Bronchial epithelial cell (primary cell): ENCODE results near the gene EFCAB6. TPM values are rescaled to one million over a fixed set of nuclear protein-coding genes. Genes with fewer than 3 reads are reported as not detected.
A peak's percentile ranks its signal among the peaks of the same experiment; 100 is the strongest.

ENCODE experiments used
- DNase-seq: peaks from one replicate; pipeline ENCODE4 v3.0.0-alpha.2; 2010; ENCODE audit warnings: low read depth
- FAIRE-seq: peaks from 2 replicates; lab custom pipeline; 2011; peaks lifted over from hg19 to GRCh38; lab: Jason Lieb, UNC
- H3K27me3 ChIP-seq: 2 replicates; pipeline ENCODE4 v1.5.1; 2011; ENCODE audit warnings: low read length; ENCODE audit not compliant: control insufficient read depth, insufficient read depth
- H3K36me3 ChIP-seq: 2 replicates; pipeline ENCODE4 v1.5.1; 2011; ENCODE audit warnings: low read length; ENCODE audit not compliant: control insufficient read depth, insufficient read depth
- H3K4me3 ChIP-seq: 2 replicates; pipeline ENCODE4 v1.5.1; 2011; ENCODE audit warnings: mild to moderate bottlenecking, low read depth, low read length, control low read depth
- CTCF ChIP-seq: IDR thresholded peaks from 2 replicates; pipeline ENCODE4 v1.5.1; 2011; ENCODE audit warnings: mild to moderate bottlenecking, moderate library complexity, low read length, control low read depth, inconsistent platforms; ENCODE audit not compliant: insufficient read depth, severe bottlenecking
- total RNA-seq: library from RNA; depleted of rRNA; stranded (reverse); fragments of >200 nt; gene quantifications from 2 replicates; pipeline ENCODE4 v1.2.1, GENCODE V29; 2014

The EFCAB6 gene
- total RNA-seq, 1 donor from 2014 or later: 0.26 TPM

- FAIRE-seq: peak; percentile 55
- no peak for TF ChIP-seq CTCF
- Histone ChIP-seq H3K36me3 (no peaks in the 10 kb centered on the region), H3K27me3 (no peaks in the 10 kb centered on the region), H3K4me3 (no peak overlapping the region)
- DNase-seq: no peak
These were observed 39.3 kb downstream of the EFCAB6 start for GRCh38 chr22:43772831-43773230.

- no peak for TF ChIP-seq CTCF
- Histone ChIP-seq H3K4me3 (no peak overlapping the region), H3K27me3 (peaks cover 6% of the 10 kb centered on the region), H3K36me3 (no peaks in the 10 kb centered on the region)
- FAIRE-seq (no peak), DNase-seq (no peak)
These were observed 56.7 kb downstream of the EFCAB6 start for GRCh38 chr22:43755452-43755851.

- DNase-seq: no peak
- TF ChIP-seq CTCF: no peak
- Histone ChIP-seq H3K4me3 (no peak overlapping the region), H3K27me3 (peaks cover 6% of the 10 kb centered on the region), H3K36me3 (no peaks in the 10 kb centered on the region)
- FAIRE-seq: no peak
These were observed 57.1 kb downstream of the EFCAB6 start for GRCh38 chr22:43755011-43755410.

DNA sequence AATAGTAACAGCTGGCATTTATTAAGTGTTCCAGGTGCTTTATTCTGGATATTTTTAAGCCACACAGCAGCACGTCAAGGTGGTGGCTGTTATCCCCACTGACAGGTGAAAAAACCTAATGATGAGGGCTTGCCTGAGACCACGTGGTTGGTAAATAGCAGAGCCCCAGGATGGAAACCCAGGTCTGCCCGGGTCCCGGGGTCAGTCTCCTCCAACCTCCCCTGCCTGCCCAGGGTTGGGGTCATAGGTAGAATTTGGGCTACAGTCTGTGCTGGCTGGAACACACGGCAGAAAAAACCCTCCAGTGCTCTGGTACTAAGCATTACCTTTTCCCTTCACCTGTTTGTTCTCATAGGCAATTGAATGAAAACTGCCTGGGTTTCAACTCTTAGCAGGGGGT is 57.9 kb downstream of the EFCAB6 start:
- FAIRE-seq (no peak), DNase-seq (no peak)
- Histone ChIP-seq H3K36me3 (no peaks in the 10 kb centered on the region), H3K4me3 (no peak overlapping the region), H3K27me3 (peaks cover 6% of the 10 kb centered on the region)
- TF ChIP-seq CTCF: no peak

- no peak for DNase-seq
- no peak for FAIRE-seq
- no peak for TF ChIP-seq CTCF
- peaks cover 6% of the 10 kb centered on the region for H3K27me3 ChIP-seq
- no peaks in the 10 kb centered on the region for H3K36me3 ChIP-seq
- H3K4me3 ChIP-seq: no peak overlapping the region
These were observed 58.4 kb downstream of the EFCAB6 start for GRCh38 chr22:43753688-43754087.

GRCh38 chr22:43750751-43751150 is 61.4 kb downstream of the EFCAB6 start:
- no peak overlapping the region for H3K4me3 ChIP-seq
- no peak for FAIRE-seq

More at GRCh38 chr22:43750751-43751150, 61.4 kb downstream of the EFCAB6 start:
- no peak for TF ChIP-seq CTCF
- Histone ChIP-seq H3K27me3 (peaks cover 6% of the 10 kb centered on the region), H3K36me3 (no peaks in the 10 kb centered on the region)
- peak; percentile 5 for DNase-seq
